Upper lobe of right lung (tissue), 1 donor: Measurements from ENCODE around the gene TULP4. TPM values are rescaled to one million over a fixed set of nuclear protein-coding genes. Genes with fewer than 3 reads are reported as not detected.
"Not testable (repeated sequence)": the region's sequence is repeated elsewhere in the genome, so short reads cannot be mapped to it uniquely, and the experiment has no call there.

ENCODE experiments used
- ATAC-seq: fragments of 200-7000 bp; cut with Tn5 transposase; one replicate; pipeline ENCODE4 v1.9.1; 2020; ENCODE audit warnings: mild to moderate bottlenecking, moderate library complexity
- DNase-seq: peaks from one replicate; pipeline ENCODE4 v3.0.0-alpha.2; 2020
- H3K27ac ChIP-seq: fragments of 200-600 bp; one replicate; pipeline ENCODE4 v1.8.0; 2022
- H3K27me3 ChIP-seq: fragments of 200-600 bp; one replicate; pipeline ENCODE4 v1.8.0; 2022; ENCODE audit warnings: mild to moderate bottlenecking
- H3K36me3 ChIP-seq: fragments of 200-600 bp; one replicate; pipeline ENCODE4 v1.8.0; 2022
- H3K4me1 ChIP-seq: fragments of 200-600 bp; one replicate; pipeline ENCODE4 v1.8.0; 2022
- H3K4me3 ChIP-seq: fragments of 200-600 bp; one replicate; pipeline ENCODE4 v1.8.0; 2022; ENCODE audit warnings: mild to moderate bottlenecking
- H3K9me3 ChIP-seq: fragments of 200-600 bp; one replicate; pipeline ENCODE4 v1.8.0; 2022
- intact Hi-C: fragments of 100-400 bp; cut with DNase I; formaldehyde crosslinking; loops from one replicate; pipeline ENCODE4 v1.11.0; 2022
- total RNA-seq: library from RNA; stranded (reverse); fragmentation: NEBNext Ultra II Directional; extraction: Animal tissue kit (Norgen Biotek cat#: 25700); gene quantifications from one replicate; pipeline ENCODE4 v1.2.1, GENCODE V29; 2021
- TF ChIP-seq, protein P1 (sequence below): fragments of 200-600 bp; IDR thresholded peaks from one replicate; pipeline ENCODE4 v1.8.0; 2022; ENCODE audit warnings: antibody characterized with exemption
- donor health status: DM: no; HTN: yes; CAD: no; lungs with severe emphysema.

The TULP4 gene
- total RNA-seq, 1 donor from 2014 or later: 94.1 TPM

DNA sequence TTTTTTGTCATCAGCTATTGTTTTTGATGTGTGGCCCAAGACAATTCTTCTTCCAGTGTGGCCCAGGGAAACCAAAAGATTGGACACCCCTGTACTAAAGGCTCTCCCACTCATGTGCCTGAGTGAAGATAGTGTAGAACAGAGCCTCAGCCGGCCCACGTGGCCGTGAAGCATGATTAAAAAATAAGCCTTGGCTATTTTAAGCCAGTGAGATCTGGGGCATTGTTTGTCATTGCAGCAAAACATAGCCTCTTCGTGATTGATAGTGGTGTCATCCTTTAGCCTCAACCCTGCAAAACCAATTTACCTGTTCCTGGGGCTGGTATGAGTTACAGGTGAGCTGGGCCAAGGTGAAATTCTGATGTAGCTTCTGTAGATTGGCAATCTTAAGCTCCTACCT is 85.3 kb downstream of the TULP4 start:
- Histone ChIP-seq H3K4me1 (peaks cover 10% of the 10 kb centered on the region), H3K27me3 (no peaks in the 10 kb centered on the region), H3K36me3 (no peaks in the 10 kb centered on the region), H3K4me3 (no peak overlapping the region), H3K27ac (no peak overlapping the region), H3K9me3 (no peaks in the 10 kb centered on the region)
- TF ChIP-seq, protein P1, sequence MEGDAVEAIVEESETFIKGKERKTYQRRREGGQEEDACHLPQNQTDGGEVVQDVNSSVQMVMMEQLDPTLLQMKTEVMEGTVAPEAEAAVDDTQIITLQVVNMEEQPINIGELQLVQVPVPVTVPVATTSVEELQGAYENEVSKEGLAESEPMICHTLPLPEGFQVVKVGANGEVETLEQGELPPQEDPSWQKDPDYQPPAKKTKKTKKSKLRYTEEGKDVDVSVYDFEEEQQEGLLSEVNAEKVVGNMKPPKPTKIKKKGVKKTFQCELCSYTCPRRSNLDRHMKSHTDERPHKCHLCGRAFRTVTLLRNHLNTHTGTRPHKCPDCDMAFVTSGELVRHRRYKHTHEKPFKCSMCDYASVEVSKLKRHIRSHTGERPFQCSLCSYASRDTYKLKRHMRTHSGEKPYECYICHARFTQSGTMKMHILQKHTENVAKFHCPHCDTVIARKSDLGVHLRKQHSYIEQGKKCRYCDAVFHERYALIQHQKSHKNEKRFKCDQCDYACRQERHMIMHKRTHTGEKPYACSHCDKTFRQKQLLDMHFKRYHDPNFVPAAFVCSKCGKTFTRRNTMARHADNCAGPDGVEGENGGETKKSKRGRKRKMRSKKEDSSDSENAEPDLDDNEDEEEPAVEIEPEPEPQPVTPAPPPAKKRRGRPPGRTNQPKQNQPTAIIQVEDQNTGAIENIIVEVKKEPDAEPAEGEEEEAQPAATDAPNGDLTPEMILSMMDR: no peak
- DNase-seq: no peak
- no peak for ATAC-seq
- intact Hi-C loops: no loop called here

DNA sequence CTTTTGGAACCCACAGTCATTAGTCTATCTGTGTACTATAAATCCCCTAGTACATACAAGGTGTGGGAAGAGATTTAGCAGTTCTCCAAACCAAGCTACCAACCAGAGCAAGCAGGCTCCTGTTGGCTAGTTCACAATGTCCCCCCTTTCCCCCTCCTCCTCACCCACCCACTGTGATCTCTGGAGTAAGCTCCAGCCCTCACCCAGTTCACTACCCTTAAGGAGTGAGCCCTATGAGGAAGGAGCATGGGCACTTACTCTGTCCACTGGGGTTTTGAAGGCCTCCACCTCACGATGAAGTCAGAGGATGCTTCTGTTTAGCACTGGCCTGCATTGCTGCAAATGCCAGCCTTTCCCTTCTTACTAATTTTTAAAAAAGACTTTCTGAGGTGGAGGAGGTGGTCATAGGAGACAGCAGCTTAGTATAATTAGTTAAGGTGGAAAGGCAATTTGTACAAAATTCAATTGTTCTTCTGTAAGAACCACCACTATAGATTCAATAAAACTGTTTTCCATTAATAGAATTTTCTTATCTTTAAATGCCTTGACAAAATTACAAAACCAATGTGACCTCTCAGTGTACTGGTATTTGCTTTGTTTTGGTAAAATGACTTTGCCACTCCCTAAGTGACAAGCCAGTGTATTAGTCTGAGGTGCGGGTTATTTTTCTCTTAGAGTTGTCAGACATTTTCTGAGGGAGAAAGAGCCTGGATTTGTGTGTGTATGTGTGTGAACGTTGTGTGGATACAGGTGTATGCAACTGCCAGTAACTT is 86.2 kb downstream of the TULP4 start:
- Histone ChIP-seq H3K4me3 (no peak overlapping the region), H3K27me3 (no peaks in the 10 kb centered on the region), H3K4me1 (peaks cover 10% of the 10 kb centered on the region), H3K27ac (no peak overlapping the region), H3K9me3 (no peaks in the 10 kb centered on the region), H3K36me3 (no peaks in the 10 kb centered on the region)
- no peak for DNase-seq
- ATAC-seq: no peak
- TF ChIP-seq, protein P1: no peak
- intact Hi-C loops: no loop called here

DNA sequence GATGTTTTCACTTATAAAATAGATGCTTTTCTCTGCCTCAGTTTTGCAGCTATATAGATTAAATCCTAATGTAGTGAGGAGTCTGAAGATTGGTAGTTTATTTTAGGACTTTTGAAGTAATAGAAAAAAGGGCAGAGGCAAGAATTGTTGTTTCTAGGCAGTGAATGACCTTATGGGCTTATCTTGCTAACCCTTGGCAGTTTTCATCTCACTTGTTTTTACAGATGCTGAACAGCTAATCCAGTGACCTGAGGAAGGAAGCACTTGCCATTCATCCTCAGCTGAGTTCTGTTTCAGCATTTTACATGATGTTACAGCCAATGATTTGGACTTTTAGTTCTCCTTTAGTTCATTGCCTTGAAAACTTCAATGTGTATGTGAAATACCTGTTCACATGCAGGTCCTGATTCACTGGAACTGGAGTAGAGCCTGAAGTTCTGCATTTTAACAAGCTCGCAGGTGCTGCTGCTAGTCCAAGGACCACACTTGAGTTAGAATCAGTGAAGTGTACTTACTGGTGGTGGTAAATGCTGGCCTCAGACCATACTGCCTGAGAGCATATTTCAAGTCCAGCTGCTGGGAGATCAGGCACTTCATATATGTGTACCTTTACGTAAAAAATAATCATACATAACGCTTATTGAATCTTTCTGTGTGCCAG is 86.9 kb downstream of the TULP4 start:
- ATAC-seq (peak; percentile 60), DNase-seq (no peak)
- H3K27me3 ChIP-seq: no peaks in the 10 kb centered on the region
- intact Hi-C loops: no loop called here
- no peaks in the 10 kb centered on the region for H3K36me3 ChIP-seq
- H3K4me1 ChIP-seq: peaks cover 10% of the 10 kb centered on the region
- H3K9me3 ChIP-seq: no peaks in the 10 kb centered on the region
- no peak overlapping the region for H3K27ac ChIP-seq
- TF ChIP-seq, protein P1: no peak
- no peak overlapping the region for H3K4me3 ChIP-seq

DNA sequence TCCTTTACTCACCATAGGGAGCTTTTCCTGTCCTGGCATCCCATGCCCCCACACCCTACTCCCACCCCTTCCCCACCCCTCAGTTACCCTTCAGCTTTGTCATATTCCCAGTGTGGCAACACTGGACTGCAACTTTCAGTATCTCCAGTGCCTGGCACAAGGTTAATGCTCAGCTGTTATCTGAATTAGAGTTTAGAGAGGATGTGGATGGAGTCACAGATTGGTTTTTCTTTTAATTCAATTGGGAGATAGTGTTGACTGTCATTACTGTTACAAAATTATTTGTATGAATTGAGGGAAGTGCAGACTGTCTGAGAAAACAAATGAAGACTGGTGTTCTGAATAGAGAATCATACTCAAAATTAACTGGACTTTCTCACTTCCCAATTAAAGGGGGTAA is 89.9 kb downstream of the TULP4 start:
- H3K9me3 ChIP-seq: no peaks in the 10 kb centered on the region
- TF ChIP-seq, protein P1: no peak
- H3K27me3 ChIP-seq: no peaks in the 10 kb centered on the region
- H3K36me3 ChIP-seq: no peaks in the 10 kb centered on the region
- no peak for ATAC-seq
- no peak overlapping the region for H3K4me3 ChIP-seq
- no peak for DNase-seq
- H3K4me1 ChIP-seq: peaks cover 10% of the 10 kb centered on the region
- intact Hi-C loops: no loop called here
- no peak overlapping the region for H3K27ac ChIP-seq

DNA sequence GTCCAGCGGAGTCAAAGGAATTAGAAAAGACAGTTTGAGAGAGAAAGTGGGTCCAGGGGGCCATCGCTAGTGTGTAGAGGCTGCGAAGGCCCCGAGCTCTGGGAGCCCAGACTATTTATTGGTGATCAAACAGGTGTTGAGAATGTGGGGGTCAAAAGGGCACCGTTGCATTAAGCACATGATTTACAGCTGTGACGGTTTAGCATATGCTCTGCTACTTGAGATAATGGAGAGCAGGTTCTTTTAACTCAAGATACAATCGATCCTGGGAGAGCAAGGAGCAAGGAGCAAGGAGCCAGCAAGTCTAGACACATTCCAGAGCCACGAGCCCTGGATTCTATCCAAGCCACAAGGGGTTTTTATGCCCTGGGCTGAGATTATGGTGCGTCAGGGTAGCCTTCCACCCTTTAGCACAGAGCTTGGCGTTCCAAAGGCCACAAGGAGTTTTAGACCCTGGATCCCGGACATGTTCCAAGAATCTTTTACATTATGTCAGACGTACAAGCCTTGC is 93.1 kb downstream of the TULP4 start:
- H3K9me3 ChIP-seq, ATAC-seq, H3K27me3 ChIP-seq, H3K4me3 ChIP-seq, DNase-seq, H3K36me3 ChIP-seq, intact Hi-C loops, H3K27ac ChIP-seq: not testable (repeated sequence)
- peaks cover 23% of the 10 kb centered on the region for H3K4me1 ChIP-seq

DNA sequence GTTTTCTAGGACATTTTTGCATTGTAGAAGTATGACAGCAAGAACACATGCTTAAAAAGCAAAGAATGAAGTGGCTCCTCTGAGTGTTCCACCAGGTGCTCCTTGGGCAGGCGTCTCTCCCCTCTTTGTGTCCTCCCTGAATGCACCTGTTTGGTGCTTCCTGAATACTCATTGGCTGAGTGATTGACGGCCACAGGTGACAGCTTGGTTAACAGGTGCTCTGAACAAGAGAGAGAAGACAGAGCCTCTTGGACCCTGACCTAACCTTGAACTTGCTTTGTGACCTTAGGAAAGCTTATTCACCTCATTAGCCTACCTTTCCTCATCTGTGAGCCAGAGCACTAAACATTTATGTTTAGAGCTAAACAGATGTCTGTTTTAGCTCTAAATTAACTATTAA is 93.7 kb downstream of the TULP4 start:
- Histone ChIP-seq H3K36me3 (no peaks in the 10 kb centered on the region), H3K4me1 (peaks cover 28% of the 10 kb centered on the region), H3K4me3 (no peak overlapping the region), H3K27me3 (no peaks in the 10 kb centered on the region), H3K27ac (no peak overlapping the region), H3K9me3 (no peaks in the 10 kb centered on the region)
- TF ChIP-seq, protein P1: no peak
- ATAC-seq (no peak), DNase-seq (no peak)
- intact Hi-C loops: no loop called here
